Measurements from ENCODE around the gene ELP4.

- TF ChIP-seq POLR2A (IDR thresholded peaks at IDR 0.05; ENCODE audit: low read depth, low read length) (no peak), TAF1 (IDR thresholded peaks at IDR 0.05; ENCODE audit: low read depth, low read length) (no peak), POLR2AphosphoS5 (IDR thresholded peaks at IDR 0.05; ENCODE audit: low read depth, low read length) (no peak)
Measured at GRCh38 chr11:31643857-31644256, 134.3 kb downstream of the ELP4 start.
